HCT116 (cell line): ENCODE results near the gene TROAP.
"Not testable (repeated sequence)": the region's sequence is repeated elsewhere in the genome, so short reads cannot be mapped to it uniquely, and the experiment has no call there.

ENCODE experiments used
- ATF3 ChIP-seq: IDR thresholded peaks from 2 replicates; pipeline ENCODE4 v1.6.1; 2012
- CTCF ChIP-seq, 3 experiments: fragments of 200-600 bp in 1 of 3; sonication (generic) in 1 of 3; IDR thresholded peaks in 2 of 3; conservative IDR thresholded peaks in 1 of 3; 2 replicates each; pipeline ENCODE4 v1.5.1; 2012 to 2017; ENCODE audit warnings: low read depth in 2 of 3, low read length in 2 of 3, antibody characterized with exemption in 1 of 3, borderline replicate concordance in 1 of 3, control low read depth in 1 of 3, mild to moderate bottlenecking in 1 of 3, mixed read lengths in 1 of 3, mixed run types in 1 of 3, moderate library complexity in 1 of 3; ENCODE audit not compliant: insufficient read depth in 1 of 3
- EZH2 ChIP-seq: fragments of 200-600 bp; sonication (generic); IDR thresholded peaks from 2 replicates; pipeline ENCODE4 v1.6.1; 2017; ENCODE audit warnings: antibody characterized with exemption, mixed run types
- FOSL1 ChIP-seq: IDR thresholded peaks from 2 replicates; pipeline ENCODE4 v1.6.1; 2012; ENCODE audit warnings: low read depth
- JUND ChIP-seq: IDR thresholded peaks from 2 replicates; pipeline ENCODE4 v1.6.1; 2012
- MAX ChIP-seq: IDR thresholded peaks from 2 replicates; pipeline ENCODE4 v1.6.1; 2012
- POLR2A ChIP-seq: IDR thresholded peaks from 2 replicates; pipeline ENCODE4 v1.7.0; 2011; ENCODE audit warnings: borderline replicate concordance; ENCODE audit not compliant: insufficient read depth, insufficient read length; ENCODE audit errors: extremely low read depth
- RAD21 ChIP-seq: IDR thresholded peaks from 2 replicates; pipeline ENCODE4 v1.6.1; 2012; ENCODE audit warnings: low read depth, mild to moderate bottlenecking
- REST ChIP-seq: IDR thresholded peaks from 2 replicates; pipeline ENCODE4 v1.6.1; 2012; ENCODE audit warnings: low read depth
- SP1 ChIP-seq: IDR thresholded peaks from 2 replicates; pipeline ENCODE4 v1.6.1; 2012; ENCODE audit warnings: low read depth
- YY1 ChIP-seq: IDR thresholded peaks from 2 replicates; pipeline ENCODE4 v1.6.1; 2011; ENCODE audit warnings: low read length, low read depth, moderate library complexity, mild to moderate bottlenecking; ENCODE audit not compliant: insufficient replicate concordance; ENCODE audit errors: extremely low read depth
- ZNF274 ChIP-seq: fragments of 200-500 bp; sonication (Bioruptor generic); IDR thresholded peaks from 2 replicates; pipeline ENCODE4 v1.6.1; 2014; ENCODE audit warnings: mild to moderate bottlenecking, low read depth, low read length, inconsistent platforms

- TF ChIP-seq CTCF (IDR thresholded peaks at IDR 0.05 in 2 of 3, conservative IDR thresholded peaks at IDR 0.05 in 1 of 3; ENCODE audit: borderline replicate concordance in 1 of 3, insufficient read depth in 1 of 3, low read depth in 2 of 3, low read length in 2 of 3); YY1; RAD21; EZH2; POLR2A; MAX; ZNF274; ATF3; FOSL1; SP1; JUND; REST: not testable (repeated sequence)
Observed at GRCh38 chr12:49310451-49311000, 12.5 kb upstream of the TROAP start.
